ENCODE data around the gene SDK2.

Gene SDK2

DNA sequence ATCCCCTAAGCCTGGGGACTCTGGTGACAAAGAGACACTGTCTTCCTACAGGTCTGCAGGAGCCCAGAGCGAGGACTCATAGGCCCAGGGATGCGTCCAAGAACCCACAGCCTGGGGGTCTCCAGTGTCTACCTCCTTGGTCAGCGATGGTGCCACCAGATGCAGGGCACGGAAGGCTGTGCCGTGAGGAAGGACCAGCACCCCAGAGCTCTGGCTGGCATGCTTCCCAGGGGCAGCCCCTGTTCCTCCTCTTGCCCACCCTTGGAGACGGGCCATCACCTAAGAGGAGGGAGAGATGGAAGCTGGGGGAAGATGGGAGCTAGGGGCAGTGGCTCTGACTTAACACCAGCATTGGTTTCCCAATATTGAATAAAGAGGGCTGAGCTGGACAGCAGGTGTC lies 125.2 kb downstream of the SDK2 start:
- Mint-ChIP-seq H3K4me3 (no peak overlapping the region), H3K9me3 (no peaks in the 10 kb centered on the region), H3K27me3 (no peaks in the 10 kb centered on the region)

GRCh38 chr17:73516431-73516830 lies 127.8 kb downstream of the SDK2 start:
- Mint-ChIP-seq H3K27me3 (no peaks in the 10 kb centered on the region), H3K9me3 (no peaks in the 10 kb centered on the region), H3K4me1 (peaks cover 12% of the 10 kb centered on the region), H3K27ac (no peak overlapping the region), H3K36me3 (peaks cover 1% of the 10 kb centered on the region), H3K4me3 (no peak overlapping the region)
- no peak for DNase-seq (ENCODE audit: low spot score in 2 of 2)
- no peak for ATAC-seq (ENCODE audit: low read depth)

More for the DNA sequence above, 125.2 kb downstream of the SDK2 start:
- H3K27ac Mint-ChIP-seq: no peak overlapping the region
- no peak for ATAC-seq (ENCODE audit: low read depth)
- DNase-seq (ENCODE audit: low spot score in 2 of 2): no peak
- H3K4me1 Mint-ChIP-seq: peaks cover 13% of the 10 kb centered on the region
- peaks cover 6% of the 10 kb centered on the region for H3K36me3 Mint-ChIP-seq

- Mint-ChIP-seq H3K27me3 (no peaks in the 10 kb centered on the region), H3K27ac (no peak overlapping the region), H3K36me3 (no peaks in the 10 kb centered on the region), H3K4me3 (no peak overlapping the region), H3K9me3 (no peaks in the 10 kb centered on the region), H3K4me1 (peaks cover 13% of the 10 kb centered on the region)
- DNase-seq (ENCODE audit: low spot score in 2 of 2): no peak
- no peak for ATAC-seq (ENCODE audit: low read depth)
Measured at GRCh38 chr17:73514146-73514863, 129.9 kb downstream of the SDK2 start.

DNA sequence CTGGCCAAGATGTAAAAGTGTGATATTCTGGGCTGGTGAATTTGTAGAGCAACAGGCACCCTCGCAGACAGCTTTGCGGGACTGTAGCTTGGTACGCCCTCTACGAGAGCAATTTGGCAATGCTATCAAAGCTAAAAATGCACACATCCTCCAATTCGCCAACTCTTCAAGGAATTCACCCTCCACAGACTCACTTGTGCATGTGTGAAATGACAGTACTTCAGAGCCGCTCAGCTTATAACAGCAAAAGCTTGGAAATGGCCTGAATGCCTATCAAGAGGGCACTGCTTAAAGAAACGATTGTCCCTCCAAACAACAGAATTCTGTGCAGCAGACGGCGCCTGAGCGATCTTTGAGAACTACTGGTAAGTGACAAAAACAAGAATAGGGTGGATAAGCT lies 130.8 kb downstream of the SDK2 start:
- Mint-ChIP-seq H3K27me3 (no peaks in the 10 kb centered on the region), H3K36me3 (no peaks in the 10 kb centered on the region), H3K4me3 (no peak overlapping the region), H3K27ac (no peak overlapping the region), H3K4me1 (peaks cover 13% of the 10 kb centered on the region), H3K9me3 (no peaks in the 10 kb centered on the region)
- ATAC-seq (ENCODE audit: low read depth) (no peak), DNase-seq (ENCODE audit: low spot score in 2 of 2) (no peak)

DNA sequence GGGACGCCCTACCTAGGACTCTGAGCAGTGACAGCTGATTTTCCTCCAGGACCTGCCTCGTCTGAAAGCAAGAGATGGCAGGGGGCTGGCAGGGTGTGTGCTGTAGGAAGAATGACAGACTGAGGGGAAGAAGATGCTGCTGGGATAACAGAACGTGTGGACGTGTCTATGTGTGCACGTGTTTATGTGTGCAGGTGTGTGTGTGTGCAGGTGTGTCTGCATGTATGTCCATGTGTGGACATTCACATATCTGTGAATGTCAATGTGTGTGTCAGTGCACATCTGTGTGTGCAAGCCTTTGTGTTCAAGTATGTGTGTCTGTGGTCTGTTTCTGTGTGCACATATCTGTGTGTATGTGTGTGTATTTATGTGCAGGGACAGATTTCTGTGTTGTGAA lies 132.5 kb downstream of the SDK2 start:
- ATAC-seq (ENCODE audit: low read depth) (no peak), DNase-seq (ENCODE audit: low spot score in 2 of 2) (no peak)
- peaks cover 10% of the 10 kb centered on the region for H3K4me1 Mint-ChIP-seq
- H3K27ac Mint-ChIP-seq: no peak overlapping the region
- no peaks in the 10 kb centered on the region for H3K9me3 Mint-ChIP-seq
- no peaks in the 10 kb centered on the region for H3K27me3 Mint-ChIP-seq
- H3K4me3 Mint-ChIP-seq: no peak overlapping the region
- H3K36me3 Mint-ChIP-seq: peaks cover 3% of the 10 kb centered on the region

DNA sequence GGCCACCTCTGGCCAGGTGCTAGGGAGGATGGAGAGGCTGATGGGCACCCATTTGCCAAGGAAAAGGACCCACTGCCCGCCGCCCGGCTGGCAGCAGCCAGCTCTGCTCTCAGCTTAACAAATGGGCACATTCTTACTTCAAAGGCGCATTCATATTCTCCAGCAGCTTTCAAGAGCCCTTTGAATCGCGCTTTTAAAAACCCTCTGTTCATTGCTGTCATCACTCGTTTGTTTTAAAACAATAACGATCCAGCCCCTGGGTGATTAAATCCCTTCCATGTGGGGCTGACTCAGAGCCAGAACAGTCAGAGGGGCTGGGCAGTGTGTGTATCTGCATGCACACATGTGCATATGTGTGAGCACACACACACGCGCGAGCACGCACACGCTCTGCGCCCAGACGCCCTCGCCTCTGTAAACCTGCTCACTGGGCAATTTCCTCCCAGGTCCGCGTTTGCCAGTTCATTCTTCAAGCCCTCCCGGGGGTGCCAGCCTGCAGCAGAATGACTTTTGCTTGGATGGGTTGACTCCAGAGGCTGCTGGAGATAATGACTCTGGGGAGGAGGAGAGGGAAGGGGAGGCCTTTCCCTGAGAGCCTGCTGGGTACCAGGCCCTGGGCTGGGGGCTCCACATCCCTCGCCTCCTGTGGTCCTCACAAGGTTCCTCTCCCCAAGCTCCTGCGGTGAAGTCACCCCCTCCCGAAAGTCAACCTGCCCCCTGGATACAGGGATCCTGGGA lies 133.1 kb downstream of the SDK2 start:
- Mint-ChIP-seq H3K27ac (no peak overlapping the region), H3K36me3 (peaks cover 5% of the 10 kb centered on the region), H3K4me1 (peaks cover 8% of the 10 kb centered on the region), H3K4me3 (no peak overlapping the region), H3K9me3 (no peaks in the 10 kb centered on the region), H3K27me3 (no peaks in the 10 kb centered on the region)
- ATAC-seq (ENCODE audit: low read depth): no peak
- no peak for DNase-seq (ENCODE audit: low spot score in 2 of 2)

- H3K27me3 Mint-ChIP-seq: peaks cover under 1% of the 10 kb centered on the region
- H3K4me1 Mint-ChIP-seq: peaks cover 7% of the 10 kb centered on the region
- DNase-seq (ENCODE audit: low spot score in 2 of 2): no peak
- peaks cover under 1% of the 10 kb centered on the region for H3K9me3 Mint-ChIP-seq
- no peak for ATAC-seq (ENCODE audit: low read depth)
- H3K4me3 Mint-ChIP-seq: no peak overlapping the region
- no peak overlapping the region for H3K27ac Mint-ChIP-seq
- H3K36me3 Mint-ChIP-seq: peaks cover 13% of the 10 kb centered on the region
Measured at GRCh38 chr17:73508931-73509605, 135.2 kb downstream of the SDK2 start.

DNA sequence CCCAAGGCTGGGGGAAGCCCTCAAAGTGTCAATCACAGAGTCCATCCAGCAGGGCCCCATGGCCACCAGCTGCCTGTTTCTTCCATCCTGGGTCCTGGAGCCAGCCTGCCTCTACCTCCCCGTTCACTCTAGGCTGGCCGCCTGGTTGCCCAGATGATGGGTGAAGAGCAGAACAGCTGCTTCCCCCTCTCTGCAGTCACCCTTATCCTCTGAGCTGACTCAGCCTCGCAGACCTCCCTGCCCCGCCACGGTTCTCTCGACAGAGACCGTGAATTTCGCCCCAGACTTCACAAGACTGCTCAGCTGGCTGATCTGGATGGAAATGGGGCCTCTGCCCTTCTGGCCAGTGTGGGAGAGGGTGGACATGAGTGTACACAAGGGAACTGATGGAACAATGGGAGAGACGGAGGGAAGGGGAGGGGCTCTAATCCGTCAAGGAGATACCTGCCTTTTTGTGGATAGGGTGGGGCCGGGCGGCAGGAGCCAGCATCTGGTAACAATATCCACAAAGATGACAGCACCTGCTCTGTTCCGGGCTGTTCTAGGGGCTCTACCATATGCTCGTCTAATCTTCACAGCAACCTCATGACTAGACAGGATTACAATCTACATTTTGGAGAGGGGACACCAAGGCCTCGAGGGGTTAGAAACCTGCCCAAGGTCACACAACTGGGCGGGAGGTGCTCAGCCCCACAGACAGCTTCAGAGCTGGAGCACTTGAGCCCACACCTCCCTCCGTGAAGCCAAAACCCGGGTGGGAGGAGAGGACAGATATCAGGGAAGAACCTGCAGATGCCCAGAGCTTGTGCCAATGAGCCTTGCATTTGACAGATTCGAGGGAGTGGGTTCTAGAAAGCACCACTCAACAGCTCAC lies 136.0 kb downstream of the SDK2 start:
- Mint-ChIP-seq H3K27me3 (peaks cover 3% of the 10 kb centered on the region), H3K4me3 (no peak overlapping the region), H3K36me3 (peaks cover 17% of the 10 kb centered on the region), H3K4me1 (peaks cover 9% of the 10 kb centered on the region), H3K27ac (no peak overlapping the region), H3K9me3 (peaks cover 3% of the 10 kb centered on the region)
- DNase-seq (ENCODE audit: low spot score in 2 of 2): no peak
- no peak for ATAC-seq (ENCODE audit: low read depth)

GRCh38 chr17:73506470-73507435 lies 137.5 kb downstream of the SDK2 start:
- H3K4me1 Mint-ChIP-seq: peaks cover 8% of the 10 kb centered on the region
- no peak for ATAC-seq (ENCODE audit: low read depth)
- peaks cover 3% of the 10 kb centered on the region for H3K27me3 Mint-ChIP-seq
- no peak overlapping the region for H3K4me3 Mint-ChIP-seq
- no peak for DNase-seq (ENCODE audit: low spot score in 2 of 2)
- peaks cover 23% of the 10 kb centered on the region for H3K36me3 Mint-ChIP-seq
- H3K9me3 Mint-ChIP-seq: peaks cover 3% of the 10 kb centered on the region
- H3K27ac Mint-ChIP-seq: no peak overlapping the region

DNA sequence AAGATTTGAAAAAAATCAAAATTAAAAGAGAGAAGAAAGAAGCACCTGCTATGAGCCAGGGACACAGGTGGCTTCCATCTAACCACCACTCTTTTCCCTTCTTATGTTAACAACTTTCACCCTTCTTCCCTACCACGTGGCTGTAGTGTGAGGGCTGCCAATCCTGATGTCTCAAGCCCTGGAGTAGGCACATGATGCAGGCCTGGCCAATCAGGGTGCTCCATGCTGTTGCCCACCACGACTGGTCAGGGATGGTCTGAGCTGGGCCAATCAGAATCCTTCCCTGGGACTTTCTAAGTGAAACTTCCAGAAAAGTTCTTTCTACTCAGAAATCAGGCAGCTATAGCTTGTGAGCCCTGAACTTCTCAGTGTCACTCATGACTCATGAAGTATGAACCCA lies 140.7 kb downstream of the SDK2 start:
- Mint-ChIP-seq H3K9me3 (peaks cover 3% of the 10 kb centered on the region), H3K4me3 (no peak overlapping the region), H3K27me3 (peaks cover 6% of the 10 kb centered on the region), H3K27ac (peak overlapping the region; percentile 17), H3K36me3 (peaks cover 37% of the 10 kb centered on the region), H3K4me1 (peaks cover 14% of the 10 kb centered on the region)
- no peak for ATAC-seq (ENCODE audit: low read depth)
- DNase-seq (ENCODE audit: low spot score in 2 of 2): no peak

GRCh38 chr17:73500414-73500999 lies 143.7 kb downstream of the SDK2 start:
- no peak for ATAC-seq (ENCODE audit: low read depth)
- peaks cover 24% of the 10 kb centered on the region for H3K4me1 Mint-ChIP-seq
- no peak overlapping the region for H3K4me3 Mint-ChIP-seq
- peaks cover 6% of the 10 kb centered on the region for H3K27me3 Mint-ChIP-seq
- H3K27ac Mint-ChIP-seq: peak overlapping the region; percentile 16
- no peak for DNase-seq (ENCODE audit: low spot score in 2 of 2)
- peaks cover 37% of the 10 kb centered on the region for H3K36me3 Mint-ChIP-seq
- peaks cover 3% of the 10 kb centered on the region for H3K9me3 Mint-ChIP-seq

- H3K4me1 Mint-ChIP-seq: peaks cover 26% of the 10 kb centered on the region
- H3K27ac Mint-ChIP-seq: no peak overlapping the region
- H3K27me3 Mint-ChIP-seq: peaks cover 5% of the 10 kb centered on the region
- no peak overlapping the region for H3K4me3 Mint-ChIP-seq
- peaks cover 29% of the 10 kb centered on the region for H3K36me3 Mint-ChIP-seq
- ATAC-seq (ENCODE audit: low read depth) (no peak), DNase-seq (ENCODE audit: low spot score in 2 of 2) (no peak)
- H3K9me3 Mint-ChIP-seq: peaks cover 2% of the 10 kb centered on the region
Measured at GRCh38 chr17:73498886-73499554, 145.2 kb downstream of the SDK2 start.

Data from memory B cell (primary cell).